ENCODE measurements around the gene P3H4. TPM values are rescaled to one million over a fixed set of nuclear protein-coding genes. Genes with fewer than 3 reads are reported as not detected.

Gene P3H4
- total and polyA plus RNA-seq, 2 of the 4 experiments (the other 2 are of a cell fraction): 21.5 to 66.7 TPM

DNA sequence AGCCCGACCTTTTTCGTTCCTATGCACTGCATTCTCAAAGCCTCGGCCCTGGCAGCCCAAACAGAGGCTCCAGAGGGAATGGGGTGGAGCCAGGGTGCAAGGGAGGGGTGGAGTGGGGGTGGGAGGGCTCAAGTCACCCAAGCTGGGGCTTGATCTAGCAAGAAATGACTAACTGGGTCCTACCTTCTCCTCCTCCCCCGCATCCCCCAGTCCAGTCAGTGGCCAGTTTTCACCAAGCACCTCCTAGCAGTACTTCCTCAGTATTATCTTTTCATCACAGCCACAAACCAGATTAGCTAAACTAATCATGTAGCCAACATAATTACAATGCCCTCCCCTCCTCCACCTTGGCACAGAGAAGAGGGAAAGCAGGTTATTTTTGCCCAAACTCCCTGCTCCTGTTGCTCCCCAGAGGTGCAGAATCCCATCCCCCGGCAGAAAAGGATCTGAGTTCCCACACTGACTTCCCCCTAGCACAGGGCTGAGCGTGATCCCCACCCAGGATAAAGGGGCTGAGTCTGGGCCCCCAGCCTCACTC, 27.5 kb downstream of the P3H4 start:
- Histone ChIP-seq H4K8ac (ENCODE audit: low read depth in 2 of 2, low read length in 2 of 2) (peak overlapping the region in 1 of 2 experiments; percentile 31; a peak in 1 of 4 replicates), H2BK15ac (ENCODE audit: low read depth, low read length) (peak overlapping the region; percentile 47; the same call in 1 of the 3 replicates), H2BK20ac (ENCODE audit: low read depth, low read length) (no peak overlapping the region), H3K9me3 (ENCODE audit: control insufficient read depth, insufficient read depth, low read length) (no peaks in the 10 kb centered on the region), H3K79me1 (ENCODE audit: low read depth in 1 of 2, low read length in 2 of 2) (peaks cover 6 to 51% of the 10 kb centered on the region in 2 experiments; a peak in 3 of 4 replicates), H3K18ac (ENCODE audit: low read depth, low read length) (0 out of 2 replicates have a peak overlapping the region, but pooled peaks have one; percentile 24), H3K9ac (ENCODE audit: low read depth, low read length) (peak overlapping the region; percentile 60), H3K9me1 (ENCODE audit: insufficient read depth, low read length) (0 out of 2 replicates have a peak, but pooled peaks cover 2% of the 10 kb centered on the region), H3K56ac (ENCODE audit: extremely low read depth, insufficient read depth, low read length) (no peak overlapping the region), H3K4me2 (ENCODE audit: low read depth, low read length) (peak overlapping the region; percentile 97), H2BK5ac (ENCODE audit: low read depth, low read length, poor library complexity, severe bottlenecking) (no peak overlapping the region), H3K4me1 (ENCODE audit: control insufficient read depth, insufficient read depth, low read length) (peaks cover 22% of the 10 kb centered on the region), H2AFZ (replicated peaks; ENCODE audit: low read length, poor library complexity) (peak overlapping the region; percentile 57), H2AK5ac (ENCODE audit: low read depth, low read length) (0 out of 2 replicates have a peak overlapping the region, but pooled peaks have one; percentile 36), H3K27me3 (ENCODE audit: control insufficient read depth, insufficient read depth, low read length) (0 out of 2 replicates have a peak, but pooled peaks cover 2% of the 10 kb centered on the region), H4K91ac (ENCODE audit: insufficient read depth, low read depth, low read length) (no peak overlapping the region), H2BK120ac (ENCODE audit: low read depth, low read length) (0 out of 2 replicates have a peak overlapping the region, but pooled peaks have one; percentile 18), H4K20me1 (ENCODE audit: insufficient read depth, low read length) (peaks cover 16% of the 10 kb centered on the region; the same call in 1 of the 2 replicates), H2AK9ac (replicated peaks; ENCODE audit: low read depth, low read length, poor library complexity) (peak overlapping the region; percentile 7), H4K5ac (ENCODE audit: low read depth, low read length) (peak overlapping the region; percentile 19; the same call in 1 of the 2 replicates), H3K14ac (replicated peaks; ENCODE audit: low read depth, low read length) (peak overlapping the region; percentile 67; the same call in 1 of the 2 replicates), H3K4ac (ENCODE audit: low read depth, low read length) (peak overlapping the region; percentile 50), H3K27ac (ENCODE audit: insufficient read depth, low read length) (peak overlapping the region; percentile 23), H3K36me3 (ENCODE audit: control insufficient read depth, insufficient read depth, low read length) (0 out of 2 replicates have a peak, but pooled peaks cover 2% of the 10 kb centered on the region), H3K4me3 (ENCODE audit: insufficient read depth, low read depth, low read length) (peak overlapping the region; percentile 25), H3K23ac (ENCODE audit: low read depth, low read length) (peak overlapping the region; percentile 54; the same call in 1 of the 2 replicates)
- intact Hi-C loops (cut with micrococcal nuclease): no loop called here
- BruUV-seq (replicated peaks): no TSS peak
- ATAC-seq (ENCODE audit: low read depth) (peak; percentile 7; the same call in 1 of the 2 replicates), DNase-seq (peak; percentile 71)
- no CpG with 5 or more reads among the region's 6 CpGs for WGBS, 2 experiments (ENCODE audit: extremely low coverage in 2 of 2, insufficient read length in 1 of 2)
- in situ Hi-C loops (cut with MboI; ENCODE audit: low sequenced_read_pairs): no loop called here
- CTCF ChIA-PET: no interaction called here
- POLR2A ChIA-PET (ENCODE audit: unreplicated experiment): no interaction called here
- dilution Hi-C loops (cut with HindIII; ENCODE audit: low sequenced_read_pairs, unreplicated experiment): no loop called here
- TF ChIP-seq RFX5 (IDR thresholded peaks at IDR 0.05; ENCODE audit: low read depth, low read length) (no peak), POLR2A (IDR thresholded peaks at IDR 0.05; ENCODE audit: low read depth, low read length) (no peak), FOS (IDR thresholded peaks at IDR 0.05; ENCODE audit: low read depth, low read length) (no peak), MXI1 (IDR thresholded peaks at IDR 0.05; ENCODE audit: borderline replicate concordance, low read depth, low read length) (no peak), SMC3 (IDR thresholded peaks at IDR 0.05; ENCODE audit: low read depth, low read length) (no peak), NFE2L2 (IDR thresholded peaks at IDR 0.05; ENCODE audit: low read depth, low read length) (no peak), MAFK (IDR thresholded peaks at IDR 0.05; ENCODE audit: low read depth, low read length) (no peak), CHD1 (IDR thresholded peaks at IDR 0.05; ENCODE audit: low read depth, low read length) (no peak), RCOR1 (IDR thresholded peaks at IDR 0.05; ENCODE audit: insufficient replicate concordance, low read length) (no peak), MAZ (IDR thresholded peaks at IDR 0.05; ENCODE audit: borderline replicate concordance, low read depth, low read length) (no peak), RAD21 (IDR thresholded peaks at IDR 0.05; ENCODE audit: low read length) (no peak), CEBPB (IDR thresholded peaks at IDR 0.05; ENCODE audit: low read depth, low read length) (no peak)
- TF ChIP-seq, protein P1, sequence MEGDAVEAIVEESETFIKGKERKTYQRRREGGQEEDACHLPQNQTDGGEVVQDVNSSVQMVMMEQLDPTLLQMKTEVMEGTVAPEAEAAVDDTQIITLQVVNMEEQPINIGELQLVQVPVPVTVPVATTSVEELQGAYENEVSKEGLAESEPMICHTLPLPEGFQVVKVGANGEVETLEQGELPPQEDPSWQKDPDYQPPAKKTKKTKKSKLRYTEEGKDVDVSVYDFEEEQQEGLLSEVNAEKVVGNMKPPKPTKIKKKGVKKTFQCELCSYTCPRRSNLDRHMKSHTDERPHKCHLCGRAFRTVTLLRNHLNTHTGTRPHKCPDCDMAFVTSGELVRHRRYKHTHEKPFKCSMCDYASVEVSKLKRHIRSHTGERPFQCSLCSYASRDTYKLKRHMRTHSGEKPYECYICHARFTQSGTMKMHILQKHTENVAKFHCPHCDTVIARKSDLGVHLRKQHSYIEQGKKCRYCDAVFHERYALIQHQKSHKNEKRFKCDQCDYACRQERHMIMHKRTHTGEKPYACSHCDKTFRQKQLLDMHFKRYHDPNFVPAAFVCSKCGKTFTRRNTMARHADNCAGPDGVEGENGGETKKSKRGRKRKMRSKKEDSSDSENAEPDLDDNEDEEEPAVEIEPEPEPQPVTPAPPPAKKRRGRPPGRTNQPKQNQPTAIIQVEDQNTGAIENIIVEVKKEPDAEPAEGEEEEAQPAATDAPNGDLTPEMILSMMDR (conservative IDR thresholded peaks at IDR 0.05; ENCODE audit: low read depth, low read length): no peak
- TF ChIP-seq, protein P2, sequence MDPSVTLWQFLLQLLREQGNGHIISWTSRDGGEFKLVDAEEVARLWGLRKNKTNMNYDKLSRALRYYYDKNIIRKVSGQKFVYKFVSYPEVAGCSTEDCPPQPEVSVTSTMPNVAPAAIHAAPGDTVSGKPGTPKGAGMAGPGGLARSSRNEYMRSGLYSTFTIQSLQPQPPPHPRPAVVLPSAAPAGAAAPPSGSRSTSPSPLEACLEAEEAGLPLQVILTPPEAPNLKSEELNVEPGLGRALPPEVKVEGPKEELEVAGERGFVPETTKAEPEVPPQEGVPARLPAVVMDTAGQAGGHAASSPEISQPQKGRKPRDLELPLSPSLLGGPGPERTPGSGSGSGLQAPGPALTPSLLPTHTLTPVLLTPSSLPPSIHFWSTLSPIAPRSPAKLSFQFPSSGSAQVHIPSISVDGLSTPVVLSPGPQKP (IDR thresholded peaks at IDR 0.05; ENCODE audit: borderline replicate concordance, low read depth, low read length): no peak
- TF ChIP-seq, protein P3, sequence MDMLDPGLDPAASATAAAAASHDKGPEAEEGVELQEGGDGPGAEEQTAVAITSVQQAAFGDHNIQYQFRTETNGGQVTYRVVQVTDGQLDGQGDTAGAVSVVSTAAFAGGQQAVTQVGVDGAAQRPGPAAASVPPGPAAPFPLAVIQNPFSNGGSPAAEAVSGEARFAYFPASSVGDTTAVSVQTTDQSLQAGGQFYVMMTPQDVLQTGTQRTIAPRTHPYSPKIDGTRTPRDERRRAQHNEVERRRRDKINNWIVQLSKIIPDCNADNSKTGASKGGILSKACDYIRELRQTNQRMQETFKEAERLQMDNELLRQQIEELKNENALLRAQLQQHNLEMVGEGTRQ (IDR thresholded peaks at IDR 0.05; ENCODE audit: low read depth, low read length): no peak

All from IMR-90 (cell line).